ENCODE data around the gene CHN2.

GRCh38 chr7:29162577-29162976, 32.0 kb upstream of the CHN2 start:
- TF ChIP-seq TAF1 (IDR thresholded peaks at IDR 0.05; ENCODE audit: low read depth, low read length) = no peak
- no peak for TF ChIP-seq POLR2A (IDR thresholded peaks at IDR 0.05; ENCODE audit: low read depth, low read length)
- TF ChIP-seq POLR2AphosphoS5 (IDR thresholded peaks at IDR 0.05; ENCODE audit: low read depth, low read length) = no peak
- TF ChIP-seq SPI1 (IDR thresholded peaks at IDR 0.05; ENCODE audit: low read depth, low read length) = no peak
